GM23338 (cell line): Measurements from ENCODE around the gene ABCA12. TPM values are rescaled to one million over a fixed set of nuclear protein-coding genes. Genes with fewer than 3 reads are reported as not detected.

Source experiments
- ATAC-seq: fragments of 200-7000 bp; cut with Tn5 transposase; 3 replicates; pipeline ENCODE4 v1.9.1; 2020
- DNase-seq: peaks from one replicate; pipeline ENCODE4 v3.0.0-alpha.2; 2015; ENCODE audit warnings: low spot score
- H2AFZ ChIP-seq: fragments of 200-600 bp; sonication (generic); 2 replicates; pipeline ENCODE4 v1.8.0; 2016; ENCODE audit warnings: antibody characterized with exemption, mild to moderate bottlenecking, moderate library complexity
- H3F3A ChIP-seq: fragments of 200-600 bp; sonication (generic); replicated peaks from 2 replicates; pipeline ENCODE4 v1.8.0; 2017; ENCODE audit warnings: antibody characterized with exemption, mixed run types, low read depth
- H3K27ac ChIP-seq: fragments of 200-600 bp; sonication (generic); 2 replicates; pipeline ENCODE4 v1.6.1; 2016; ENCODE audit warnings: low read depth
- H3K27me3 ChIP-seq: fragments of 200-600 bp; sonication (generic); 2 replicates; pipeline ENCODE4 v1.8.0; 2016; ENCODE audit warnings: mild to moderate bottlenecking, mixed run types, moderate library complexity; ENCODE audit not compliant: insufficient read depth
- H3K36me3 ChIP-seq: fragments of 200-600 bp; sonication (generic); 2 replicates; pipeline ENCODE4 v1.8.0; 2016; ENCODE audit warnings: mild to moderate bottlenecking; ENCODE audit not compliant: insufficient read depth
- H3K4me1 ChIP-seq: fragments of 200-600 bp; sonication (generic); 2 replicates; pipeline ENCODE4 v1.8.0; 2016; ENCODE audit warnings: mild to moderate bottlenecking, moderate library complexity; ENCODE audit not compliant: insufficient read depth
- H3K4me2 ChIP-seq: fragments of 200-600 bp; sonication (generic); 2 replicates; pipeline ENCODE4 v1.7.1; 2017; ENCODE audit warnings: mixed run types
- H3K4me3 ChIP-seq: fragments of 200-600 bp; sonication (generic); 2 replicates; pipeline ENCODE4 v1.6.1; 2016; ENCODE audit warnings: mixed run types
- H3K79me2 ChIP-seq: fragments of 200-600 bp; sonication (generic); replicated peaks from 2 replicates; pipeline ENCODE4 v1.8.0; 2017; ENCODE audit warnings: mild to moderate bottlenecking; ENCODE audit not compliant: insufficient read depth
- H3K9me2 ChIP-seq: fragments of 200-600 bp; sonication (generic); 2 replicates; pipeline ENCODE4 v1.8.0; 2017; ENCODE audit not compliant: insufficient read depth
- H4K20me1 ChIP-seq: fragments of 200-600 bp; sonication (generic); replicated peaks from 2 replicates; pipeline ENCODE4 v1.8.0; 2017; ENCODE audit warnings: mild to moderate bottlenecking; ENCODE audit not compliant: insufficient read depth
- H3K27ac Mint-ChIP-seq: 2 replicates; pipeline ENCODE4 v1.8.0; 2020; ENCODE audit warnings: inconsistent platforms, mild to moderate bottlenecking, moderate library complexity, mixed read lengths
- H3K27me3 Mint-ChIP-seq: 3 replicates; pipeline ENCODE4 v1.8.0; 2022; ENCODE audit warnings: low read depth, mild to moderate bottlenecking, moderate library complexity, mixed read lengths, inconsistent platforms; ENCODE audit not compliant: insufficient read depth, poor library complexity
- H3K36me3 Mint-ChIP-seq: 3 replicates; pipeline ENCODE4 v1.8.0; 2021; ENCODE audit warnings: low read depth, mild to moderate bottlenecking, inconsistent platforms, moderate library complexity, mixed read lengths
- H3K4me1 Mint-ChIP-seq: 3 replicates; pipeline ENCODE4 v1.8.0; 2020; ENCODE audit warnings: mild to moderate bottlenecking, inconsistent platforms, mixed read lengths
- H3K4me3 Mint-ChIP-seq: 3 replicates; pipeline ENCODE4 v1.8.0; 2021; ENCODE audit warnings: moderate library complexity, mild to moderate bottlenecking, inconsistent platforms, mixed read lengths
- H3K9me3 Mint-ChIP-seq: 3 replicates; pipeline ENCODE4 v1.8.0; 2020; ENCODE audit warnings: moderate library complexity, mild to moderate bottlenecking, inconsistent platforms, mixed read lengths
- CREB1 ChIP-seq: fragments of 250-450 bp; sonication (Bioruptor Pico); IDR thresholded peaks from 2 replicates; pipeline ENCODE4 v1.5.0; 2020; ENCODE audit warnings: low read depth, mild to moderate bottlenecking, moderate library complexity
- CTCF ChIP-seq, 2 experiments: fragments of 200-600 bp in 1 of 2; sonication (generic) in 1 of 2; conservative IDR thresholded peaks; 2 replicates each; pipeline versions ENCODE4 v1.5.1 to v1.6.1; 2016 to 2017; ENCODE audit warnings: antibody characterized with exemption in 2 of 2, low read depth in 2 of 2, mild to moderate bottlenecking in 2 of 2, moderate library complexity in 1 of 2
- EZH2 ChIP-seq: fragments of 200-600 bp; sonication (generic); IDR thresholded peaks from one replicate; pipeline ENCODE4 v1.8.0; 2017; ENCODE audit warnings: antibody characterized with exemption, mild to moderate bottlenecking, low read depth; ENCODE audit not compliant: unreplicated experiment
- NANOG ChIP-seq: IDR thresholded peaks from 2 replicates; pipeline ENCODE4 v1.6.1; 2016; ENCODE audit warnings: antibody characterized with exemption, borderline replicate concordance
- REST ChIP-seq: IDR thresholded peaks from one replicate; pipeline ENCODE4 v1.6.1; 2018; ENCODE audit warnings: antibody characterized with exemption; ENCODE audit not compliant: unreplicated experiment
- STAT1 ChIP-seq: IDR thresholded peaks from one replicate; pipeline ENCODE4 v1.6.1; 2016; ENCODE audit warnings: antibody characterized with exemption; ENCODE audit not compliant: unreplicated experiment
- ZNF114 ChIP-seq: fragments of 250-450 bp; sonication (Bioruptor Pico); IDR thresholded peaks from 2 replicates; pipeline ENCODE4 v1.5.0; 2020; ENCODE audit warnings: mild to moderate bottlenecking, moderate library complexity
- ZNF331 ChIP-seq: fragments of 250-450 bp; sonication (Bioruptor Pico); IDR thresholded peaks from 2 replicates; pipeline ENCODE4 v1.5.0; 2020; ENCODE audit warnings: low read depth, mild to moderate bottlenecking, moderate library complexity
- ZNF462 ChIP-seq: fragments of 250-450 bp; sonication (Bioruptor Pico); IDR thresholded peaks from 2 replicates; pipeline ENCODE4 v1.5.0; 2020; ENCODE audit warnings: mild to moderate bottlenecking, moderate library complexity
- polyA plus RNA-seq: library from polyadenylated mRNA; unstranded; fragments of >200 nt; fragmentation: Nextera tagmentation; extraction: Ambion mirVana; gene quantifications from 2 replicates; pipeline ENCODE4 v1.2.1, GENCODE V29; 2016
- total RNA-seq: library from RNA; depleted of rRNA; stranded (reverse); fragments of >200 nt; shearing (Covaris generic); gene quantifications from 2 replicates; pipeline ENCODE4 v1.2.3, GENCODE V29; 2014

The ABCA12 gene
- total and polyA plus RNA-seq, 2 experiments from 2014 or later, result 0.05 to 0.10 TPM

- no peak for TF ChIP-seq REST
Observed at GRCh38 chr2:215188078-215188477, 49.7 kb upstream of the ABCA12 start (continued).

- no peaks in the 10 kb centered on the region for H3K27me3 ChIP-seq
- H3F3A ChIP-seq, result no peaks in the 10 kb centered on the region
- H3K4me3 ChIP-seq, result no peak overlapping the region
- Mint-ChIP-seq H3K4me1 (no peaks in the 10 kb centered on the region), H3K27ac (no peak overlapping the region), H3K4me3 (no peak overlapping the region), H3K27me3 (no peaks in the 10 kb centered on the region), H3K36me3 (no peaks in the 10 kb centered on the region), H3K9me3 (peaks cover 3% of the 10 kb centered on the region; the same call in 1 of the 3 replicates)
- H3K9me2 ChIP-seq, result 0 out of 2 replicates have a peak, but pooled peaks cover 5% of the 10 kb centered on the region
- no peak overlapping the region for H2AFZ ChIP-seq
- H3K27ac ChIP-seq, result no peak overlapping the region
- DNase-seq, result no peak
- H3K79me2 ChIP-seq, result no peaks in the 10 kb centered on the region
- no peak overlapping the region for H3K4me2 ChIP-seq
- no peaks in the 10 kb centered on the region for H3K4me1 ChIP-seq
- no peaks in the 10 kb centered on the region for H4K20me1 ChIP-seq
- H3K36me3 ChIP-seq, result peaks cover 3% of the 10 kb centered on the region; the same call in 1 of the 2 replicates
- no peak for TF ChIP-seq ZNF331 (CRISPR knock-in tag)
- no peak for ATAC-seq
Observed at GRCh38 chr2:215186021-215186420, 47.6 kb upstream of the ABCA12 start.

GRCh38 chr2:215178121-215178520 lies 39.7 kb upstream of the ABCA12 start:
- H3K4me3 Mint-ChIP-seq, result no peak overlapping the region
- Histone ChIP-seq H3K4me1 (no peaks in the 10 kb centered on the region), H3F3A (no peaks in the 10 kb centered on the region), H3K4me3 (no peak overlapping the region), H3K4me2 (no peak overlapping the region), H2AFZ (no peak overlapping the region), H3K27me3 (no peaks in the 10 kb centered on the region), H3K79me2 (no peaks in the 10 kb centered on the region), H4K20me1 (no peaks in the 10 kb centered on the region), H3K9me2 (no peaks in the 10 kb centered on the region), H3K27ac (no peak overlapping the region), H3K36me3 (no peaks in the 10 kb centered on the region)
- H3K4me1 Mint-ChIP-seq, result no peaks in the 10 kb centered on the region
- H3K9me3 Mint-ChIP-seq, result no peaks in the 10 kb centered on the region; the same call in 1 of the 3 replicates
- no peaks in the 10 kb centered on the region for H3K36me3 Mint-ChIP-seq
- H3K27ac Mint-ChIP-seq, result no peak overlapping the region
- DNase-seq, result no peak
- no peak for ATAC-seq
- H3K27me3 Mint-ChIP-seq, result peaks cover 2% of the 10 kb centered on the region
- no peak for TF ChIP-seq NANOG
- no peak for TF ChIP-seq CREB1 (CRISPR knock-in tag)
- no peak for TF ChIP-seq ZNF331 (CRISPR knock-in tag)
- no peak for TF ChIP-seq ZNF114 (CRISPR knock-in tag)
- TF ChIP-seq EZH2, result no peak
- TF ChIP-seq STAT1, result no peak
- no peak for TF ChIP-seq ZNF462
- no peak for TF ChIP-seq CTCF (conservative IDR thresholded peaks at IDR 0.05; ENCODE audit: low read depth in 2 of 2)
